ENCODE results near the gene PCDHGB3. TPM values are rescaled to one million over a fixed set of nuclear protein-coding genes. Genes with fewer than 3 reads are reported as not detected.
"Not testable (repeated sequence)": the region's sequence is repeated elsewhere in the genome, so short reads cannot be mapped to it uniquely, and the experiment has no call there.

Gene PCDHGB3
- total RNA-seq (1 to 10 TPM; 4.8 to 5.5 (median 5.1) TPM), polyA plus RNA-seq (1.7 TPM)
- long read RNA-seq, donor 1, partial matches to known transcripts = 0 of 1 reads
- long read RNA-seq, donor 1, other reads (novel, unspliced or antisense) = 0 of 1 reads
- long read RNA-seq, donor 2 = 0 reads
- long read RNA-seq, donor 3 = 0 reads
- long read RNA-seq, donor 4 = 0 reads

DNA sequence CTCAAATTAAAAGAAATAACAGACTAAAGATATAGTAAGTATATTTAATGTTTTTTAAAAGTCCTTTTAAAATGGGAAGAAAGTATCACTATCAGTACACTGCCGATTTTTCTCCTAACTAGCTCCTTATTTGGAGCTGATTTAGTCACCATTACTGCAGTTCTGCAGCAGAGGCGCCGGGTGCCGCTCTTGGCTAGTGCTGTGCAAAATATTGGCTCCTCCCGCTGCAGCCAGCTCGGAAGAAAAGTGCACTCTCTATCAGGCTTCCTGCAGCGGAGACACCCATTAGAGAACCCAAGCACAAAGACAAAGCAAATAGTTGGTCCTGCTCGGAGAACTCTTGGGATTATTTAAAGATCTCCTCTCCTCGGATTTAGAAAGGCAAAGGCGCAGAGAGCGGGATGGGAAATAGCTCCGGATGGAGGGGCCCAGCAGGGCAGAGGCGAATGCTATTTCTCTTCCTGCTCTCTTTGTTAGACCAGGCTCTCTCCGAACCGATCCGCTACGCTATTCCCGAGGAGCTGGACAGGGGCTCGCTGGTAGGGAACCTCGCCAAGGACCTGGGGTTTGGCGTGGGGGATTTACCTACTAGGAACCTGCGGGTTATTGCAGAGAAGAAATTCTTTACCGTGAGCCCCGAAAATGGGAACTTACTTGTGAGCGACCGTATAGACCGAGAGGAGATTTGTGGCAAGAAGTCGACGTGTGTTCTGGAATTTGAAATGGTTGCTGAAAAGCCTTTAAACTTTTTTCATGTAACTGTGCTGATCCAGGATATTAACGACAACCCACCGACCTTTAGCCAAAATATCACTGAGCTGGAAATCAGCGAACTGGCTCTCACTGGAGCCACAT is at the start of gene PCDHGB3:
Gene PCDHGB3 (plus strand): TSS at position 249 of the 855 bp plus-strand sequence. CDS start 153 bp downstream, at position 402.
- ATAC-seq (peak; percentile 81 to 87), DNase-seq (peak in 2 of 3 donors; percentile 68 to 75)
- intact Hi-C loops (cut with DNase I) = loop anchor here in 1 of 4 donors (10.0 kb wide), 1 partner anchor 55 kb away; the partner anchor contains the start of gene PCDHGA11
- Histone ChIP-seq H3K27me3 (ENCODE audit: control insufficient read depth, insufficient read depth) (no peaks in the 10 kb centered on the region), H3K27ac (ENCODE audit: low read length) (no peak within 1 kb of the TSS), H3K4me1 (ENCODE audit: control insufficient read depth, insufficient read depth, low read length) (no peaks in the 10 kb centered on the region), H3K4me3 (ENCODE audit: low read length) (peak within 1 kb of the TSS; percentile 39), H3K9me3 (ENCODE audit: control insufficient read depth, low read length) (peaks cover 23% of the 10 kb centered on the region)
- 19% methylated on average over 32 of the region's 32 CpGs for WGBS

DNA sequence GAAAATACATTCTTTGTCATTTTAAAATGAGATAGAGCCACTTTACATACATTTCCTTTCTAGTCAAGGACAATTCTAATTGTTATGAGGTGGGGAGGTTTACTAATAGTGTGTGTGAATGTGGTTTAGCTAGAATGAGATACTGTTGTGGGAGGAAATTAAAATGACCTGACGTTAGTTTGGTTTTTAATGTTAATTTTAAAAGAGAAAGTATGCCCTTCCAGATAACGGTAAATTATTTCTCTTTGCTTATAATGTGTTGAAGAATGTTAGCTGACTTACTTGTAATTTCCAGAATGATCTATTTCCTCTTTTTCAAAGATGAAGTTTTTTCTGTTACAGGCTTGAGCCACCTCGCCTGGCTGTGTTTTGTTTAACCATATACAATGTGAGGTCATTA is 47.8 kb upstream of the PCDHGB3 start:
- ATAC-seq = no peak
- no peaks in the 10 kb centered on the region for H3K4me1 ChIP-seq (ENCODE audit: control insufficient read depth, insufficient read depth, low read length)
- no peak for DNase-seq
- H3K27ac ChIP-seq (ENCODE audit: low read length) = no peak overlapping the region
- H3K4me3 ChIP-seq (ENCODE audit: low read length) = no peak overlapping the region
- no peaks in the 10 kb centered on the region for H3K27me3 ChIP-seq (ENCODE audit: control insufficient read depth, insufficient read depth)
- H3K9me3 ChIP-seq (ENCODE audit: control insufficient read depth, low read length) = peaks cover 8% of the 10 kb centered on the region
- intact Hi-C loops (cut with DNase I) = no loop called here
- 92% methylated on average over 3 of the region's 3 CpGs for WGBS

DNA sequence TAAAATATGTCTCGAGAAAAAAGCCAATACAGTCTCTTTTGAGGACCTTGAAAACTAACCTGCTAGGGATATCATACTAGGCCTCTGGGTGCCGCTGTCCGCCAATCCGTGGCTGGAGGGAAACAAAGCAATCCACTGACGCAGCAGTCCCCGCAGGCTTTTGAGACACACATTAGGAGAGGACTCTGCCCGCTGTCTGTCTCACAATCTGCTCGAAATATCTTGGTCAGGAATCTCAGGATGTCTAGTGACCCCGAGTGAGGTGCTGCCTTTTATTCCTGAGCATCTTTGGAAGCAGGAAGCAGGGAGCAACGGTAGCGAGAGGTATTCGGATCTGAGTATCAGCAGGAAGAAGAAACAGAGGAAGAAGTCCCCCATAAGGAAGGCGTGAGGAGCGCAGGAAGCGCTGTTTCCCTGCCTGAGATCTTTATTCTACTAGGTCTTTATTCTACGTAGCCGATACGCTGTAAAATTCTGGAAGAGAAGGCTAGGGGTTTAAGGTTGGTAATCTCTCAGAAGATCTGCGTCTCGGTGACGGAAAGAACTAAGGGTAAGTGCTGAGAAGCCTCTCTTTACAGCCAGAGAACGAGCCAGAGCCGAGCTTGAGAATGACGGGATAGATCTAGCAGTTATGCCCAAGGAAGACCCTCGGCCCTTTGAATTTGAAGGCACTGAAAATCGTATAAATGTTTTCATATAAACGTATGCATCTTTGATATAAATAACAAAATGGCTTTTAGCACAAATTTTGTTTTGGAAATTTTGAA is 43.8 kb upstream of the PCDHGB3 start:
- ATAC-seq (peak; percentile 77 to 93), DNase-seq (peak; percentile 59 to 83 (median 77))
- intact Hi-C loops (cut with DNase I) = loop anchor here in 1 of 4 donors (5.0 kb wide), 1 partner anchor 236 kb away; no protein-coding TSS in a partner anchor
- Histone ChIP-seq H3K9me3 (ENCODE audit: control insufficient read depth, low read length) (no peaks in the 10 kb centered on the region), H3K4me3 (ENCODE audit: low read length) (peak overlapping the region; percentile 46), H3K4me1 (ENCODE audit: control insufficient read depth, insufficient read depth, low read length) (no peaks in the 10 kb centered on the region), H3K27me3 (ENCODE audit: control insufficient read depth, insufficient read depth) (no peaks in the 10 kb centered on the region), H3K27ac (ENCODE audit: low read length) (peak overlapping the region; percentile 55)
- WGBS = 8% methylated on average over 27 of the region's 27 CpGs

DNA sequence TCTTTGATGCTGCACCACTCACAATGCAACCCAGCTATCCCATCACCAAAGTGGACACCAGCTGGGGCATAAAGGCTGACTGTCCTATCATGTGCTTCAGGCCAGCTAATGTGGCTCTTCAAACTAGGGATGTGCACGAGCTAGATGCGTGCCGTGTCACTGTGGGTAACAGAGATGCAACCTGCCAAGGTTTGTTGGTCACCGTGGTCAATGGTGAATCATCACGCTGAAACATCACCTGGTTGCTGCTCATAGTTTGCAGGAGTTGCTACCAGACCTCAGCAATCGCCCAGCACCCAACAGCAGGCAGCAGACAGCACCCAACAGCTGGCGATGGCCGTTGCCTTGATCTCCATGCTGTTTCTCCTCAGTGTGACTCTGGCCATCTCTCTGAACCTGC is 41.8 kb upstream of the PCDHGB3 start:
- DNase-seq (no peak), ATAC-seq (no peak)
- Histone ChIP-seq H3K4me1 (ENCODE audit: control insufficient read depth, insufficient read depth, low read length) (no peaks in the 10 kb centered on the region), H3K27ac (ENCODE audit: low read length) (no peak overlapping the region), H3K4me3 (ENCODE audit: low read length) (no peak overlapping the region), H3K27me3 (ENCODE audit: control insufficient read depth, insufficient read depth) (no peaks in the 10 kb centered on the region), H3K9me3 (ENCODE audit: control insufficient read depth, low read length) (no peaks in the 10 kb centered on the region)
- intact Hi-C loops (cut with DNase I) = loop anchor here in 1 of 4 donors (5.0 kb wide), 1 partner anchor 234 kb away; no protein-coding TSS in a partner anchor
- WGBS = 77% methylated on average over 8 of the region's 8 CpGs

DNA sequence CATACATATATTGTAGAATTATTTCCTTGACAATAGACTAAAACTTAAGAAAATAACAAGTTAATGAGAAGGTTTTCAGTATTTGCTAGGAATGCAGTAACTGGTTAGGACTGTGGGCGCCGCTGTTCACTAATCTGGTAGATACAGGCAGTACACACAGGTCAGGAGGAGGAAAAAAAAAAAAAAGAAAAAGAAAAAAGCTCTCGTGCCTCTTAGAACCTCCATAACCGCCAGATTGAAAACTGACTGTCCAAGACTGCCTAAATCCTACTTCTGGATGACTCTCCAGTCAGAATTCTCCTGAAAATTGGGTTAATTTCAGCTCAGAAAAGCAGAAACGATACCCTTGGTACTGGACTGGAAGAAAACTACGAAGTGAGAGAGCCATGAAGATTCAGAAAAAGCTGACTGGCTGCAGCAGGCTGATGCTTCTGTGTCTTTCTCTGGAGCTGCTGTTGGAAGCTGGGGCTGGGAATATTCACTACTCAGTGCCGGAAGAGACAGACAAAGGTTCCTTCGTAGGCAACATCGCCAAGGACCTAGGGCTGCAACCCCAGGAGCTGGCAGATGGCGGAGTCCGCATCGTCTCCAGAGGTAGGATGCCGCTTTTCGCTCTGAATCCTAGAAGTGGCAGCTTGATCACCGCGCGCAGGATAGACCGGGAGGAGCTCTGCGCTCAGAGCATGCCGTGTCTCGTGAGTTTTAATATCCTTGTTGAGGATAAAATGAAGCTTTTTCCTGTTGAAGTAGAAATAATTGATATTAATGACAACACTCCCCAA is 39.6 kb upstream of the PCDHGB3 start, which contains the start of gene PCDHGA1:
Gene PCDHGA1 (plus strand): TSS at position 216 of the 782 bp plus-strand sequence.
- Histone ChIP-seq H3K27ac (ENCODE audit: low read length) (no peak within 1 kb of the TSS), H3K27me3 (ENCODE audit: control insufficient read depth, insufficient read depth) (no peaks in the 10 kb centered on the region), H3K4me3 (ENCODE audit: low read length) (peak within 1 kb of the TSS; percentile 49), H3K9me3 (ENCODE audit: control insufficient read depth, low read length) (no peaks in the 10 kb centered on the region), H3K4me1 (ENCODE audit: control insufficient read depth, insufficient read depth, low read length) (no peaks in the 10 kb centered on the region)
- no peak for ATAC-seq
- DNase-seq = peak in 1 of 3 donors; percentile 71
- intact Hi-C loops (cut with DNase I) = loop anchor here in 1 of 4 donors (10.0 kb wide), 1 partner anchor 224 kb away; no protein-coding TSS in a partner anchor
- WGBS = 18% methylated on average over 21 of the region's 21 CpGs

GRCh38 chr5:141332571-141332970 is 37.5 kb upstream of the PCDHGB3 start:
- intact Hi-C loops (cut with DNase I) = loop anchor here in 1 of 4 donors (10.0 kb wide), 1 partner anchor 222 kb away; no protein-coding TSS in a partner anchor
- H3K4me1 ChIP-seq (ENCODE audit: control insufficient read depth, insufficient read depth, low read length); H3K4me3 ChIP-seq (ENCODE audit: low read length); ATAC-seq; H3K27ac ChIP-seq (ENCODE audit: low read length); H3K9me3 ChIP-seq (ENCODE audit: control insufficient read depth, low read length); H3K27me3 ChIP-seq (ENCODE audit: control insufficient read depth, insufficient read depth); DNase-seq: not testable (repeated sequence)
- 35% methylated on average over 39 of the region's 39 CpGs for WGBS

DNA sequence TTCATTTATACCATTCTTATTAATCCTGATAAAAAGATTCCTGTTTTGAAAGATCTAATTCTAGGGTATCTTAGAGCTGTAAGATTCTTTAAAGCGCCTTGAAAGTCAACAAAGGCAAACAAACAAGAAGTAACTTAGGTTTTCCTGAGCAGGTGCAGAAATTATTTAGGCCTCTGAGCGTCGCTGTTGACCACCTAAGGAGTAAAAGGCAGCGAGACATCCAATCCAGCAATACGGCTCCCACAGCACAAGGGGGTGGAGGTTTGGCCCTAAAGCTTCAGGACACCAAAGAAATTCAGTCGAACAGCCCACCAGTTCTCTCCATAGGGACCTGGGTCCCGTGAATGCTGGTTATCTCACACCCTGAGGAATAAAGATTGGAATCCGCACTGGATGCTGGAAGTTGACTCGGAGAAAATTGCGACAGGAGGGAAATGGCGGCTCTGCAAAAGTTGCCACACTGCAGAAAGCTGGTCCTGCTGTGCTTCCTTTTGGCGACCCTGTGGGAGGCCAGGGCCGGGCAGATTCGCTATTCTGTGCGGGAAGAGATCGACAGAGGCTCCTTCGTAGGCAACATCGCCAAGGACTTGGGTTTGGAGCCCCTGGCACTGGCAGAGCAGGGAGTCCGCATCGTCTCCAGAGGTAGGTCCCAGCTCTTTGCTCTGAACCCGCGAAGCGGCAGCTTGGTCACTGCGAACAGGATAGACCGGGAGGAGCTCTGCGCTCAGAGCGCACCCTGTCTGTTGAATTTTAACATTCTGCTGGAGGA is 31.3 kb upstream of the PCDHGB3 start, which contains the start of gene PCDHGA2:
Gene PCDHGA2 (plus strand): TSS at position 223 of the 769 bp plus-strand sequence.
- intact Hi-C loops (cut with DNase I) = loop anchor here in 1 of 4 donors (10.0 kb wide), 1 partner anchor 216 kb away; no protein-coding TSS in a partner anchor
- ATAC-seq (peak; percentile 72 to 76), DNase-seq (peak in 2 of 3 donors; percentile 59 to 66)
- Histone ChIP-seq H3K4me3 (ENCODE audit: low read length) (peak within 1 kb of the TSS; percentile 61), H3K27ac (ENCODE audit: low read length) (peak within 1 kb of the TSS; percentile 43), H3K9me3 (ENCODE audit: control insufficient read depth, low read length) (peaks cover 7% of the 10 kb centered on the region), H3K4me1 (ENCODE audit: control insufficient read depth, insufficient read depth, low read length) (no peaks in the 10 kb centered on the region), H3K27me3 (ENCODE audit: control insufficient read depth, insufficient read depth) (no peaks in the 10 kb centered on the region)
- 10% methylated on average over 27 of the region's 27 CpGs for WGBS

DNA sequence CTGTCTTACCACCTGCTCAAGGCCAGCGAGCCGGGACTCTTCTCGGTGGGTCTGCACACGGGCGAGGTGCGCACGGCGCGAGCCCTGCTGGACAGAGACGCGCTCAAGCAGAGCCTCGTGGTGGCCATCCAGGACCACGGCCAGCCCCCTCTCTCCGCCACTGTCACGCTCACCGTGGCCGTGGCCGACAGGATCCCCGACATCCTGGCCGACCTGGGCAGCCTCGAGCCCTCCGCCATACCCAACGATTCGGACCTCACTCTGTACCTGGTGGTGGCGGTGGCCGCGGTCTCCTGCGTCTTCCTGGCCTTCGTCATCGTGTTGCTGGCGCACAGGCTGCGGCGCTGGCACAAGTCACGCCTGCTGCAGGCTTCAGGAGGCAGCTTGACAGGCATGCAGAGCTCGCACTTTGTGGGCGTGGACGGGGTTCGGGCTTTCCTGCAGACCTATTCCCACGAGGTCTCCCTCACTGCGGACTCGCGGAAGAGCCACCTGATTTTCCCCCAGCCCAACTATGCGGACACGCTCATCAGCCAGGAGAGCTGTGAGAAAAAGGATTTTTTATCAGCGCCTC is 29.2 kb upstream of the PCDHGB3 start:
- DNase-seq; H3K4me1 ChIP-seq (ENCODE audit: control insufficient read depth, insufficient read depth, low read length); H3K27me3 ChIP-seq (ENCODE audit: control insufficient read depth, insufficient read depth); ATAC-seq; H3K27ac ChIP-seq (ENCODE audit: low read length); H3K4me3 ChIP-seq (ENCODE audit: low read length): not testable (repeated sequence)
- intact Hi-C loops (cut with DNase I) = loop anchor here in 2 of 4 donors (5.0 kb wide), 1 partner anchor 216 kb away; no protein-coding TSS in a partner anchor
- WGBS = 55% methylated on average over 45 of the region's 45 CpGs
- H3K9me3 ChIP-seq (ENCODE audit: control insufficient read depth, low read length) = peaks cover 16% of the 10 kb centered on the region

- DNase-seq = no peak
- Histone ChIP-seq H3K9me3 (ENCODE audit: control insufficient read depth, low read length) (peaks cover 17% of the 10 kb centered on the region), H3K4me3 (ENCODE audit: low read length) (peak overlapping the region; percentile 4), H3K27me3 (ENCODE audit: control insufficient read depth, insufficient read depth) (no peaks in the 10 kb centered on the region), H3K27ac (ENCODE audit: low read length) (no peak overlapping the region), H3K4me1 (ENCODE audit: control insufficient read depth, insufficient read depth, low read length) (no peaks in the 10 kb centered on the region)
- 18% methylated on average over 1 of the region's 1 CpG for WGBS
- intact Hi-C loops (cut with DNase I) = loop anchor here in 2 of 4 donors (5.0 kb wide), 1 partner anchor 215 kb away; no protein-coding TSS in a partner anchor
- no peak for ATAC-seq
Measured at GRCh38 chr5:141342773-141343172, 27.3 kb upstream of the PCDHGB3 start.

All from right cardiac atrium (tissue), 5 donors.